Upper lobe of left lung (tissue), 6 donors: ENCODE data around the gene CDSN. TPM values are rescaled to one million over a fixed set of nuclear protein-coding genes. Genes with fewer than 3 reads are reported as not detected.

ENCODE experiments used
- ATAC-seq, 2 donors: fragments of 200-7000 bp; cut with Tn5 transposase; one replicate each; pipeline ENCODE4 v1.9.1; 2022; ENCODE audit warnings: mild to moderate bottlenecking in 2 of 2, moderate library complexity in 2 of 2; ENCODE audit not compliant: low FRiP score in 2 of 2
- DNase-seq, 2 donors: peaks; one replicate each; pipeline ENCODE4 v3.0.0-alpha.2; 2019 to 2020
- H3K27ac ChIP-seq, 4 donors: fragments of 200-600 bp; sonication (generic); one replicate each; pipeline ENCODE4 v1.5.1; 2016 to 2019
- H3K27me3 ChIP-seq, 4 donors: fragments of 200-600 bp; sonication (generic); one replicate each; pipeline ENCODE4 v1.5.1; 2017 to 2019
- H3K36me3 ChIP-seq, 4 donors: fragments of 200-600 bp; sonication (generic); one replicate each; pipeline ENCODE4 v1.5.1; 2016 to 2019
- H3K4me1 ChIP-seq, 4 donors: fragments of 200-600 bp; sonication (generic); one replicate each; pipeline ENCODE4 v1.5.1; 2018 to 2019
- H3K4me3 ChIP-seq, 4 donors: fragments of 200-600 bp; sonication (generic); one replicate each; pipeline ENCODE4 v1.5.1; 2017 to 2019; ENCODE audit warnings: mild to moderate bottlenecking in 2 of 4, moderate library complexity in 1 of 4
- H3K9me3 ChIP-seq, 4 donors: fragments of 200-600 bp; sonication (generic); one replicate each; pipeline ENCODE4 v1.5.1; 2018 to 2019
- CTCF ChIP-seq, 6 experiments: fragments of 450-650 bp in 4 of 6; fragments of 200-600 bp in 2 of 6; sonication (generic) in 2 of 6; IDR thresholded peaks; one replicate each; pipeline ENCODE4 v1.5.1; 2016 to 2019; ENCODE audit warnings: antibody characterized with exemption in 6 of 6
- EP300 ChIP-seq, 4 donors: sonication (generic); formaldehyde crosslinking; IDR thresholded peaks; one replicate each; pipeline ENCODE4 v1.5.1; 2017; ENCODE audit warnings: antibody characterized with exemption in 4 of 4, control low read depth in 2 of 4
- POLR2A ChIP-seq, 4 donors: fragments of 450-650 bp; IDR thresholded peaks; one replicate each; pipeline ENCODE4 v1.5.1; 2016 to 2017; ENCODE audit warnings: antibody characterized with exemption in 4 of 4, mild to moderate bottlenecking in 2 of 4
- POLR2AphosphoS5 ChIP-seq, 2 donors: sonication (generic); formaldehyde crosslinking; IDR thresholded peaks; one replicate each; pipeline ENCODE4 v1.5.1; 2017; ENCODE audit warnings: antibody characterized with exemption in 2 of 2
- WGBS, 2 donors: methylation state at CpG; one replicate each; pipeline ENCODE4 v1.1.5; 2017 to 2018; 5-methylcytosine and 5-hydroxymethylcytosine counted together
- total RNA-seq, 6 donors: library from RNA; depleted of rRNA in 4 of 6; stranded (reverse); fragments of >200 nt in 4 of 6; gene quantifications; one replicate each; pipeline versions ENCODE4 v1.1.0 to v1.2.1, GENCODE V29; 2016 to 2021
- donor health status: DM: no; HTN: no; CAD: no; lungs with moderate emphysema.
- donor health status: DM: no; HTN: yes; CAD: no; lungs with severe emphysema.

Gene CDSN
- total RNA-seq, 6 donors from 2014 or later: not detected

GRCh38 chr6:31158140-31158862 lies 38.1 kb upstream of the CDSN start, which contains the start of gene TCF19:
Gene TCF19, plus strand, starts transcription at chr6:31158589. Its CDS starts 881 bp downstream, at chr6:31159470.
- Histone ChIP-seq H3K36me3 (peaks cover 0 to 28% (median 4%) of the 10 kb centered on the region in 4 donors), H3K4me3 (peak within 1 kb of the TSS; percentile 61 to 90 (median 67)), H3K9me3 (no peaks in the 10 kb centered on the region), H3K4me1 (peaks cover 15 to 23% (median 17%) of the 10 kb centered on the region in 4 donors), H3K27me3 (no peaks in the 10 kb centered on the region), H3K27ac (peak within 1 kb of the TSS; percentile 57 to 90 (median 81))
- ATAC-seq (peak; percentile 97 to 98), DNase-seq (peak; percentile 98 to 99)
- 0% methylated on average over 51 to 54 of the region's 65 CpGs for WGBS, 2 donors
- TF ChIP-seq CTCF (IDR thresholded peaks at IDR 0.05): no peak
- peak in 1 of 2 donors; percentile 64 for TF ChIP-seq POLR2AphosphoS5 (IDR thresholded peaks at IDR 0.05)
- TF ChIP-seq EP300 (IDR thresholded peaks at IDR 0.05): no peak
- peak in 1 of 4 donors; percentile 36 for TF ChIP-seq POLR2A (IDR thresholded peaks at IDR 0.05)

DNA sequence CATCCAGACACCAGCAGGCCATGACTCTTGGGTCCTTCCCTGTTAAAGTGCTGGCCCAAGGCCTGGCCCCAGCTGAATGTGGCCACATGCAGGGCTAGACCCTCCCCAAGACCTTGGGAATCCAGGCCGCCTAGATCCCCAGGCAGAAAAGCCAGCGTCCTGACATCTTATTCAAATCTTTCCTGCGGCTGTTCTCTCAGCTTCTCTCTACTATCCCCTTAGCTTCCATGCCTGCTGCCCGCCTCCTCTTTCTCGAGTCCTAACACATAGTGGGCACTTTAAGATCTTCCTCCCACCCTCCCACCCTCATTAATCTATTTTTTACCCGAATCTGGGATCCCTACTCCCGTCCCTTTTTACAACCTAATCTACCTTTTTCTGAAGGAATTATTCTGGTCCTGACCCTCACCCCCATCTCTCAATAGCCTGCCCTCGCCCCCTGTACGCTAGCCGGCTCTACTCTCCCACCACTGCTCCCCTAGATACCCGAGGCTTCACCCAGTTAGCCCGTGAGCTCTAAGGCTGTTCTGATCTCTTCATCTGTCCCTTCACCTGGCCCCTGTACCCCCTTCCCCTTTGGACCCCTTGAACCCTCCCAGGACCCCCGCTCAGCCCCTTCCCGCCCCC lies 37.4 kb upstream of the CDSN start, which contains the start of gene CCHCR1:
Gene CCHCR1, minus strand, starts transcription at position 290 of the 627 bp plus-strand sequence. Its CDS starts 202 bp downstream, at position 88.
- Histone ChIP-seq H3K4me3 (peak within 1 kb of the TSS; percentile 61 to 90 (median 67)), H3K27me3 (no peaks in the 10 kb centered on the region), H3K4me1 (peaks cover 15 to 23% (median 17%) of the 10 kb centered on the region in 4 donors), H3K9me3 (no peaks in the 10 kb centered on the region), H3K36me3 (peaks cover 0 to 26% (median 4%) of the 10 kb centered on the region in 4 donors), H3K27ac (peak within 1 kb of the TSS; percentile 57 to 90 (median 81))
- WGBS, 2 donors: 9 to 10% methylated on average over 14 of the region's 14 CpGs
- DNase-seq (no peak), ATAC-seq (peak in 1 of 2 donors; percentile 32)
- TF ChIP-seq POLR2AphosphoS5 (IDR thresholded peaks at IDR 0.05) (no peak), EP300 (IDR thresholded peaks at IDR 0.05) (no peak), CTCF (IDR thresholded peaks at IDR 0.05) (no peak), POLR2A (IDR thresholded peaks at IDR 0.05) (no peak)

- peaks cover 15 to 23% (median 17%) of the 10 kb centered on the region in 4 donors for H3K4me1 ChIP-seq
- 94% methylated on average over 7 of the region's 7 CpGs for WGBS, 2 donors
- no peak overlapping the region for H3K4me3 ChIP-seq
- DNase-seq (no peak), ATAC-seq (no peak)
- H3K9me3 ChIP-seq: no peaks in the 10 kb centered on the region
- H3K27ac ChIP-seq: no peak overlapping the region
- no peak for TF ChIP-seq CTCF (IDR thresholded peaks at IDR 0.05)
- TF ChIP-seq POLR2AphosphoS5 (IDR thresholded peaks at IDR 0.05): no peak
- no peaks in the 10 kb centered on the region for H3K27me3 ChIP-seq
- H3K36me3 ChIP-seq: peaks cover 0 to 21% (median 4%) of the 10 kb centered on the region in 4 donors
These were observed 36.4 kb upstream of the CDSN start for GRCh38 chr6:31156641-31157040.

GRCh38 chr6:31154436-31154835 lies 34.2 kb upstream of the CDSN start:
- Histone ChIP-seq H3K36me3 (peaks cover 0 to 36% (median 10%) of the 10 kb centered on the region in 4 donors), H3K27me3 (no peaks in the 10 kb centered on the region), H3K4me3 (no peak overlapping the region), H3K4me1 (peaks cover 13 to 16% (median 14%) of the 10 kb centered on the region in 4 donors), H3K9me3 (no peaks in the 10 kb centered on the region), H3K27ac (no peak overlapping the region)
- 96 to 97% methylated on average over 15 of the region's 15 CpGs for WGBS, 2 donors
- ATAC-seq (no peak), DNase-seq (no peak)
- TF ChIP-seq CTCF (IDR thresholded peaks at IDR 0.05): no peak
- no peak for TF ChIP-seq EP300 (IDR thresholded peaks at IDR 0.05)
- no peak for TF ChIP-seq POLR2AphosphoS5 (IDR thresholded peaks at IDR 0.05)
- TF ChIP-seq POLR2A (IDR thresholded peaks at IDR 0.05): no peak
